Mucosa of stomach (tissue), 1 donor: ENCODE results near the gene CEP44.
"Not testable (repeated sequence)": the region's sequence is repeated elsewhere in the genome, so short reads cannot be mapped to it uniquely, and the experiment has no call there.

Experiments used
- H3K27me3 ChIP-seq: one replicate; pipeline ENCODE4 v1.7.0; 2013; ENCODE audit warnings: mild to moderate bottlenecking, low read length; ENCODE audit not compliant: control insufficient read depth, insufficient read depth
- H3K36me3 ChIP-seq: one replicate; pipeline ENCODE4 v1.7.0; 2013; ENCODE audit warnings: low read length; ENCODE audit not compliant: control insufficient read depth, insufficient read depth
- H3K4me1 ChIP-seq: one replicate; pipeline ENCODE4 v1.7.0; 2013; ENCODE audit warnings: mild to moderate bottlenecking, low read length; ENCODE audit not compliant: control insufficient read depth, insufficient read depth
- H3K4me3 ChIP-seq: one replicate; pipeline ENCODE4 v1.7.0; 2013; ENCODE audit warnings: low read length
- H3K9ac ChIP-seq: one replicate; pipeline ENCODE4 v1.7.0; 2013; ENCODE audit warnings: mild to moderate bottlenecking, low read length, moderate library complexity
- H3K9me3 ChIP-seq: one replicate; pipeline ENCODE4 v1.7.0; 2013; ENCODE audit warnings: mild to moderate bottlenecking, low read length, moderate library complexity; ENCODE audit not compliant: control insufficient read depth
- donor health status: Pancreatic carcinoma.

Gene CEP44

DNA sequence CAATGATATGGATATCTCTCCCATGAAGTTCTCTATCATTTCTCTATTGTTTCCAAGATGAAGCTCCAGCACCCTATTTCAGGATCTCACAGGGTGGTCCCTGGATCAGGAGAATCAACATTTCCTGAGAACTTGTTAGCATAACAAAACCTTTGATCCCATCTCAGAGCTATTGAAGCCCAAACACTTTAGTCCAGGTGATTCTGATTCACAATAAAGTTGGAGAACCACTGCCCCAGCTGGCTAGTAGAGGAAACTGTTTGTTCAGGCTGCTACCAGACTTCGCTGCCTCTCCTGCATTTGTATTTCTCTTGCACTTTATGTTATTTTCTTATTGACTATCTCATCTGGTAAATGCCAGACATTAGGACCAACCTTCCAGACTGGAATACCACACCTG is 65.4 kb downstream of the CEP44 start:
- Histone ChIP-seq H3K27me3 (peaks cover 4% of the 10 kb centered on the region), H3K36me3 (no peaks in the 10 kb centered on the region), H3K4me1 (no peaks in the 10 kb centered on the region), H3K4me3 (no peak overlapping the region), H3K9me3 (no peaks in the 10 kb centered on the region), H3K9ac (no peak overlapping the region)

DNA sequence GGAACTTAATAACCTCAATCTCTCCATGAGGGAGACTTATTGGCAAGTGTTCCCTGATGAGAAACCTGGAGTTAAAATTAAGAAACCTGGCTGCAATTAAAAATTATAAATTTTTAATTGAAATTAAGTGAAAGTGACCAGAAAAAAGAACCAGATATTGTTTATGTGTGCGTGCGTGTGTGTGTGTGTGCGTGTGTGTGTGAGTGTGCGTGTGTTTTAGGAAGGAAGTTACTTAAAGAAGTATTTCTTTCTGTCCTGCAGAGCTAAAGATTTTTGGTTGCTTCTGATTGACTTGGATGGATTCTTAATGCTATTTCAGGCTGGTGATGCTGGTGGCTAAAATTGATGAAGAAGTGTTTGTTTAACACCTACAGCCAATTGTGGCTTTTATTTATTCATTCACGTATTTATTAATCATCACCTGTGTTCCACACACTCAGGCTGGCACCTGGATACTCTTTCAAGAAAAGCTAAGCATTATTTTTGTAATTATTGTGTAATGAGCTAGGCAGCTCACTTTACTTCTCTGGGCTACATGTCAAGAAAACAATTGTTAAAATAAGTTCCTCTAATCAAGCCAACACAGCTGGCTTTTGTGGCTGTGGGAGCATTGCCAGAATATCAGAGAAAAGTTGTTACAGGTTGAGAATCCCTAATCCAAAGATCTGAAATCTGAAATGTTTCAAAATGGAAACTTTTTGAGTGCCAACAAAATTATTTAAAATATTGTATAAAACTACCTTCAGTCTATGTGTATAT is 68.5 kb downstream of the CEP44 start:
- Histone ChIP-seq H3K27me3 (peaks cover 4% of the 10 kb centered on the region), H3K9ac (no peak overlapping the region), H3K4me3 (no peak overlapping the region), H3K36me3 (no peaks in the 10 kb centered on the region), H3K4me1 (no peaks in the 10 kb centered on the region), H3K9me3 (no peaks in the 10 kb centered on the region)

- no peak overlapping the region for H3K4me3 ChIP-seq
- H3K9ac ChIP-seq, result no peak overlapping the region
- no peaks in the 10 kb centered on the region for H3K36me3 ChIP-seq
- H3K4me1 ChIP-seq, result no peaks in the 10 kb centered on the region
- no peaks in the 10 kb centered on the region for H3K9me3 ChIP-seq
- no peaks in the 10 kb centered on the region for H3K27me3 ChIP-seq
These were observed 73.6 kb downstream of the CEP44 start for GRCh38 chr4:174357321-174357720.

- no peaks in the 10 kb centered on the region for H3K9me3 ChIP-seq
These were observed 74.7 kb downstream of the CEP44 start for GRCh38 chr4:174358410-174358809.

GRCh38 chr4:174358829-174359228 is 75.1 kb downstream of the CEP44 start:
- Histone ChIP-seq H3K9me3 (no peaks in the 10 kb centered on the region), H3K4me3 (no peak overlapping the region), H3K36me3 (no peaks in the 10 kb centered on the region), H3K9ac (no peak overlapping the region), H3K4me1 (no peaks in the 10 kb centered on the region), H3K27me3 (no peaks in the 10 kb centered on the region)

More at GRCh38 chr4:174358410-174358809, 74.7 kb downstream of the CEP44 start:
- Histone ChIP-seq H3K4me1 (no peaks in the 10 kb centered on the region), H3K36me3 (no peaks in the 10 kb centered on the region), H3K27me3 (no peaks in the 10 kb centered on the region), H3K9ac (no peak overlapping the region), H3K4me3 (no peak overlapping the region)

DNA sequence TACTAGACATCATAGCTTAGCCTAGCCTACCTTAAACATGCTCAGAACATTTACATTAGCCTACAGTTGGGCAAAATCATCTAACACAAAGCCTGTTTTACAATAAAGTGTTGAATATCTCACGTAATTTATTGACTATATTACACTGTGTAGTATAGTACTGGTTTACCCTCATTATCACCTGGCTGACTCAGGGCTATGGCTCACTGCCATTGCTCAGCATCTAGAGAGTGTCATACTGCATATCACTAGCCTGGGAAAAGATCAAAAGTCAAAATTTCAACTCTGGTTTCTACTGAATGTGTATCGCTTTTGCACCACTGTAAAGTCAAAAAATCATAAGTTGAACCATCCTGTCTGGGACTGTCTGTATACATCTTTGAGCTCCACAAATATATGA is 78.6 kb downstream of the CEP44 start:
- H3K9me3 ChIP-seq, result no peaks in the 10 kb centered on the region
- H3K27me3 ChIP-seq, result no peaks in the 10 kb centered on the region
- H3K36me3 ChIP-seq, result no peaks in the 10 kb centered on the region
- no peak overlapping the region for H3K9ac ChIP-seq
- H3K4me3 ChIP-seq, result no peak overlapping the region
- no peaks in the 10 kb centered on the region for H3K4me1 ChIP-seq

- H3K9me3 ChIP-seq, H3K4me3 ChIP-seq, H3K36me3 ChIP-seq, H3K4me1 ChIP-seq, H3K9ac ChIP-seq, H3K27me3 ChIP-seq: not testable (repeated sequence)
These were observed 80.1 kb downstream of the CEP44 start for GRCh38 chr4:174363782-174364181.

- no peaks in the 10 kb centered on the region for H3K9me3 ChIP-seq
- H3K4me3 ChIP-seq, result no peak overlapping the region
- H3K4me1 ChIP-seq, result peaks cover 5% of the 10 kb centered on the region
- no peaks in the 10 kb centered on the region for H3K27me3 ChIP-seq
- no peak overlapping the region for H3K9ac ChIP-seq
- H3K36me3 ChIP-seq, result no peaks in the 10 kb centered on the region
These were observed 81.4 kb downstream of the CEP44 start for GRCh38 chr4:174365018-174365587.

GRCh38 chr4:174369985-174370384 is 86.3 kb downstream of the CEP44 start:
- Histone ChIP-seq H3K36me3 (no peaks in the 10 kb centered on the region), H3K9ac (no peak overlapping the region), H3K9me3 (no peaks in the 10 kb centered on the region), H3K27me3 (no peaks in the 10 kb centered on the region), H3K4me3 (no peak overlapping the region), H3K4me1 (peaks cover 7% of the 10 kb centered on the region)

DNA sequence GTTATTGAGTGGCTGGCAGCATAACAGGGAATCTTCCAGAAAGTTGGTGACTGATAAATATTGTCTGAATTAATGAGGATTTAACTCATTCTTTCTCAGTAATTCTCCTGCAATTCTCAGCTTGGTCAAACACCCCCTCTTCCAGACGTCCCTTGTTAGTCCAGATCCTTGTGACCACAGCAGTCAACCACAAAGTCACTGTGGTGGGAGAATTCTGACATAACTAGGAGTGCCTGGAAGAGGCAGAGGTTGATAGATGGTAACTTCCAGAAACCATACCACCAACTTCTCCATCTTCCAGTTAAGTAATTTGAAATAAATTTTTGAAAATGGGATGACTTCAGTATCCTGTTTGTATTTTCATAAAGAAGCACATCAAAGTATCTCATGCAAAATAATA is 90.1 kb downstream of the CEP44 start:
- no peak overlapping the region for H3K9ac ChIP-seq
- no peaks in the 10 kb centered on the region for H3K36me3 ChIP-seq
- H3K4me1 ChIP-seq, result peaks cover 26% of the 10 kb centered on the region
- no peaks in the 10 kb centered on the region for H3K27me3 ChIP-seq
- H3K9me3 ChIP-seq, result no peaks in the 10 kb centered on the region
- no peak overlapping the region for H3K4me3 ChIP-seq

GRCh38 chr4:174375422-174375821 is 91.7 kb downstream of the CEP44 start:
- H3K36me3 ChIP-seq, result no peaks in the 10 kb centered on the region
- peaks cover 19% of the 10 kb centered on the region for H3K4me1 ChIP-seq
- H3K4me3 ChIP-seq, result no peak overlapping the region
- no peaks in the 10 kb centered on the region for H3K9me3 ChIP-seq
- no peaks in the 10 kb centered on the region for H3K27me3 ChIP-seq
- H3K9ac ChIP-seq, result no peak overlapping the region

DNA sequence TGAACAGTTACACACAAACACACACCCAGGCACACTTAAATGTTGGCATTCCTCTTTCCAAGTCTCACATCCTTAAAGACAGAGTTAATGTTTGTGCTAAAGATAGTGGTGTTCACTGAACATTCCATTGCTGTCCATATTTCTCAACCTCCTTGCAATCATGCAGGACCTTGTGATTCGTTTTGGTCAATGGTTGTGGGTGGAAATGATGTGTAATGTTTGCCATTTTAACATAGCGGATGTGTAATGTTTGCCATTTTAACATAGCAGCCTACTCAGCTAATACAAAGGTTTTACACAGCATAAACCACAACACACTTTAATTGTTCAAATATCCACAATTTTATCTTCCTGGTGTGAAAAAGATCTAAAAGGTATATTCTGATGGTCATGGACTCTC is 93.9 kb downstream of the CEP44 start:
- Histone ChIP-seq H3K27me3 (no peaks in the 10 kb centered on the region), H3K9ac (no peak overlapping the region), H3K4me1 (peaks cover 19% of the 10 kb centered on the region), H3K4me3 (no peak overlapping the region), H3K36me3 (no peaks in the 10 kb centered on the region), H3K9me3 (no peaks in the 10 kb centered on the region)
